ENCODE measurements around the gene POLR3A. TPM values are rescaled to one million over a fixed set of nuclear protein-coding genes. Genes with fewer than 3 reads are reported as not detected.

Gene POLR3A
- total and polyA plus RNA-seq, 2 of the 13 experiments (the other 11 are each of a cell fraction or from before 2014, with no cell fraction given): 13.6 to 19.2 TPM

DNA sequence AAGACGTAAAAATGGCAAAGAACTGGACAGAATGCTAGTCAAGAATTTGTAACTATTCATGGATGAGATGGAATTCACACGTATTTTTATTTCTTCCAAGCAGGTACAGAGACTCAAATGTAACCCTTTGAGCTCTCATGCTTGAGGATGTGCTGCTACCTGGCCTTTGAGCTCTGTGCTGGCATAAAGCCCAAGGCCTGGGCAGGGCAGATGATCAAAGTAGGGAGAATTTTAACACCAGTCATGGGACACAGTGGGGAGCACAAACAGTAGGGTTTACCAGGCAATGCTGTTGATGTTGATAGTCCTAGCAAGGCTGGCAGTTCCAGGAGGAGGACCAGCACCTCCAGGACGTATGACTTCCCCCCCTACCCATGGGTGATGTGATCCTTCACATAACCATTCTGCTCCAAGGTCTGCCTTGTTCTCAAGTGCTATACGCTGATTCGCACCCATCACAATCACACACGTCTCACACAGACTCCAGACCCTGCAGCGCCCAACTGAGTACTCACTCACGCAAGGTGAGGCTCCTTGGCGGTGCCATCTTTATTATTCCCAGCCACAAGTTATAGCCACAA is 54.1 kb downstream of the POLR3A start:
- intact Hi-C loops (cut with micrococcal nuclease; ENCODE audit: unreplicated experiment): no loop called here
- TF ChIP-seq ZNF776 (CRISPR knock-in tag; IDR thresholded peaks at IDR 0.05): no peak
- no peak for TF ChIP-seq DMAP1 (CRISPR knock-in tag; IDR thresholded peaks at IDR 0.05)
- TF ChIP-seq MED1 (CRISPR knock-in tag; IDR thresholded peaks at IDR 0.05): 0 out of 2 replicates have a peak, but pooled peaks have one; percentile 26
- no peak for TF ChIP-seq ZNF552 (CRISPR knock-in tag; IDR thresholded peaks at IDR 0.05; ENCODE audit: borderline replicate concordance)
- no peak for TF ChIP-seq SATB2 (CRISPR knock-in tag; IDR thresholded peaks at IDR 0.05)
- TF ChIP-seq, protein P1, sequence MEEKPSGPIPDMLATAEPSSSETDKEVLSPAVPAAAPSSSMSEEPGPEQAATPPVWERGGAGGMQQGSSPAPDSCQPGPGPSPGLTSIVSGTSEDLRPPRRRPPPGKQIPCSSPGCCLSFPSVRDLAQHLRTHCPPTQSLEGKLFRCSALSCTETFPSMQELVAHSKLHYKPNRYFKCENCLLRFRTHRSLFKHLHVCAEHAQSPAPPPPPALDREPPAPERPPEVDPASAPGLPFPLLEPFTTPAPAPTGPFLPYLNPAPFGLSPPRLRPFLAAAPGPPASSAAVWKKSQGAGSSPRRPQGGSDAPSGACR (CRISPR knock-in tag; IDR thresholded peaks at IDR 0.05): no peak
- peak; percentile 66 for TF ChIP-seq GATAD2A (CRISPR knock-in tag; IDR thresholded peaks at IDR 0.05)
- no peak for TF ChIP-seq MED13 (CRISPR knock-in tag; IDR thresholded peaks at IDR 0.05)
- TF ChIP-seq KAT7 (CRISPR knock-in tag; IDR thresholded peaks at IDR 0.05; ENCODE audit: borderline replicate concordance): no peak
- TF ChIP-seq, protein P2, sequence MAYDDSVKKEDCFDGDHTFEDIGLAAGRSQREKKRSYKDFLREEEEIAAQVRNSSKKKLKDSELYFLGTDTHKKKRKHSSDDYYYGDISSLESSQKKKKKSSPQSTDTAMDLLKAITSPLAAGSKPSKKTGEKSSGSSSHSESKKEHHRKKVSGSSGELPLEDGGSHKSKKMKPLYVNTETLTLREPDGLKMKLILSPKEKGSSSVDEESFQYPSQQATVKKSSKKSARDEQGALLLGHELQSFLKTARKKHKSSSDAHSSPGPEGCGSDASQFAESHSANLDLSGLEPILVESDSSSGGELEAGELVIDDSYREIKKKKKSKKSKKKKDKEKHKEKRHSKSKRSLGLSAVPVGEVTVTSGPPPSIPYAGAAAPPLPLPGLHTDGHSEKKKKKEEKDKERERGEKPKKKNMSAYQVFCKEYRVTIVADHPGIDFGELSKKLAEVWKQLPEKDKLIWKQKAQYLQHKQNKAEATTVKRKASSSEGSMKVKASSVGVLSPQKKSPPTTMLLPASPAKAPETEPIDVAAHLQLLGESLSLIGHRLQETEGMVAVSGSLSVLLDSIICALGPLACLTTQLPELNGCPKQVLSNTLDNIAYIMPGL (CRISPR knock-in tag; IDR thresholded peaks at IDR 0.05; ENCODE audit: borderline replicate concordance in 1 of 2, low read depth in 1 of 2): no peak
- no peak for TF ChIP-seq HIVEP1 (CRISPR knock-in tag; IDR thresholded peaks at IDR 0.05)
- no peak for TF ChIP-seq ZKSCAN8 (CRISPR knock-in tag; IDR thresholded peaks at IDR 0.05; ENCODE audit: borderline replicate concordance)
- TF ChIP-seq, protein P3, sequence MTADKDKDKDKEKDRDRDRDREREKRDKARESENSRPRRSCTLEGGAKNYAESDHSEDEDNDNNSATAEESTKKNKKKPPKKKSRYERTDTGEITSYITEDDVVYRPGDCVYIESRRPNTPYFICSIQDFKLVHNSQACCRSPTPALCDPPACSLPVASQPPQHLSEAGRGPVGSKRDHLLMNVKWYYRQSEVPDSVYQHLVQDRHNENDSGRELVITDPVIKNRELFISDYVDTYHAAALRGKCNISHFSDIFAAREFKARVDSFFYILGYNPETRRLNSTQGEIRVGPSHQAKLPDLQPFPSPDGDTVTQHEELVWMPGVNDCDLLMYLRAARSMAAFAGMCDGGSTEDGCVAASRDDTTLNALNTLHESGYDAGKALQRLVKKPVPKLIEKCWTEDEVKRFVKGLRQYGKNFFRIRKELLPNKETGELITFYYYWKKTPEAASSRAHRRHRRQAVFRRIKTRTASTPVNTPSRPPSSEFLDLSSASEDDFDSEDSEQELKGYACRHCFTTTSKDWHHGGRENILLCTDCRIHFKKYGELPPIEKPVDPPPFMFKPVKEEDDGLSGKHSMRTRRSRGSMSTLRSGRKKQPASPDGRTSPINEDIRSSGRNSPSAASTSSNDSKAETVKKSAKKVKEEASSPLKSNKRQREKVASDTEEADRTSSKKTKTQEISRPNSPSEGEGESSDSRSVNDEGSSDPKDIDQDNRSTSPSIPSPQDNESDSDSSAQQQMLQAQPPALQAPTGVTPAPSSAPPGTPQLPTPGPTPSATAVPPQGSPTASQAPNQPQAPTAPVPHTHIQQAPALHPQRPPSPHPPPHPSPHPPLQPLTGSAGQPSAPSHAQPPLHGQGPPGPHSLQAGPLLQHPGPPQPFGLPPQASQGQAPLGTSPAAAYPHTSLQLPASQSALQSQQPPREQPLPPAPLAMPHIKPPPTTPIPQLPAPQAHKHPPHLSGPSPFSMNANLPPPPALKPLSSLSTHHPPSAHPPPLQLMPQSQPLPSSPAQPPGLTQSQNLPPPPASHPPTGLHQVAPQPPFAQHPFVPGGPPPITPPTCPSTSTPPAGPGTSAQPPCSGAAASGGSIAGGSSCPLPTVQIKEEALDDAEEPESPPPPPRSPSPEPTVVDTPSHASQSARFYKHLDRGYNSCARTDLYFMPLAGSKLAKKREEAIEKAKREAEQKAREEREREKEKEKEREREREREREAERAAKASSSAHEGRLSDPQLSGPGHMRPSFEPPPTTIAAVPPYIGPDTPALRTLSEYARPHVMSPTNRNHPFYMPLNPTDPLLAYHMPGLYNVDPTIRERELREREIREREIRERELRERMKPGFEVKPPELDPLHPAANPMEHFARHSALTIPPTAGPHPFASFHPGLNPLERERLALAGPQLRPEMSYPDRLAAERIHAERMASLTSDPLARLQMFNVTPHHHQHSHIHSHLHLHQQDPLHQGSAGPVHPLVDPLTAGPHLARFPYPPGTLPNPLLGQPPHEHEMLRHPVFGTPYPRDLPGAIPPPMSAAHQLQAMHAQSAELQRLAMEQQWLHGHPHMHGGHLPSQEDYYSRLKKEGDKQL (CRISPR knock-in tag; IDR thresholded peaks at IDR 0.05; ENCODE audit: low read depth): no peak
- TF ChIP-seq HNF4G (IDR thresholded peaks at IDR 0.05; ENCODE audit: borderline replicate concordance, low read depth, low read length): peak; percentile 33; the same call in 1 of the 2 replicates
- no peak for TF ChIP-seq HNF4G (CRISPR knock-in tag; IDR thresholded peaks at IDR 0.05; ENCODE audit: borderline replicate concordance, low read depth)
- no peak for TF ChIP-seq ZNF230 (CRISPR knock-in tag; IDR thresholded peaks at IDR 0.05)
- no peak for TF ChIP-seq MAFF (IDR thresholded peaks at IDR 0.05; ENCODE audit: low read depth, low read length)

More for the DNA sequence above, 54.1 kb downstream of the POLR3A start:
- 89% methylated on average over 8 of the region's 9 CpGs for WGBS (ENCODE audit: low lambda C conversion rate)
- Histone ChIP-seq H3K27me3 (ENCODE audit: control insufficient read depth in 1 of 2, insufficient read depth in 2 of 2, low read length in 2 of 2) (no peaks in the 10 kb centered on the region), H3K4me3 (replicated peaks in 1 of 3; ENCODE audit: insufficient read depth in 1 of 3, low read depth in 2 of 3, low read length in 3 of 3) (no peak overlapping the region), H4K20me1 (ENCODE audit: insufficient read depth, low read length) (no peaks in the 10 kb centered on the region), H3K27ac (ENCODE audit: extremely low read length, insufficient read depth, low read length) (peak overlapping the region; percentile 34), H3K4me2 (ENCODE audit: low read depth, low read length) (no peak overlapping the region; the same call in 1 of the 2 replicates), H3K9ac (ENCODE audit: insufficient read depth, low read depth, low read length) (no peak overlapping the region), H2AFZ (ENCODE audit: low read length) (no peak overlapping the region), H3K9me3 (ENCODE audit: low read length) (no peaks in the 10 kb centered on the region), H3K4me1 (ENCODE audit: insufficient read depth, low read length) (peaks cover 52% of the 10 kb centered on the region), H3K79me2 (ENCODE audit: insufficient read depth, low read length) (no peaks in the 10 kb centered on the region), H3K36me3 (replicated peaks in 1 of 2; ENCODE audit: control insufficient read depth in 1 of 2, insufficient read depth in 2 of 2, low read length in 2 of 2) (peaks cover 17 to 35% of the 10 kb centered on the region in 2 experiments; a peak in 4 of 5 replicates)
- ChIA-PET CTCF (ENCODE audit: low intra/inter-chr PET ratio, low total read pairs) (interaction anchor here (0.7 to 1.3 kb wide), 3 partner anchors 68 to 131 kb away, joined by 3 to 5 read pairs (median 3); no protein-coding TSS in a partner anchor), POLR2A (interaction anchor here (0.8 kb wide), 1 partner anchor 48 kb away, joined by 3 read pairs; no protein-coding TSS in a partner anchor)
- peak; percentile 64 for FAIRE-seq
- BruUV-seq (replicated peaks): no TSS peak
- DNase-seq (ENCODE audit: low spot score): peak; percentile 49
- ATAC-seq: peak; percentile 7; the same call in 2 of the 3 replicates
- in situ Hi-C loops (cut with HindIII; ENCODE audit: extremely low pct_ligation_motif_present, low pct_unique_long_range_greater_than_20kb): no loop called here
